Measurements from ENCODE around the gene CDH4.

Gene CDH4

GRCh38 chr20:61502433-61502832 lies 250.4 kb downstream of the CDH4 start:
- no peak for DNase-seq

DNA sequence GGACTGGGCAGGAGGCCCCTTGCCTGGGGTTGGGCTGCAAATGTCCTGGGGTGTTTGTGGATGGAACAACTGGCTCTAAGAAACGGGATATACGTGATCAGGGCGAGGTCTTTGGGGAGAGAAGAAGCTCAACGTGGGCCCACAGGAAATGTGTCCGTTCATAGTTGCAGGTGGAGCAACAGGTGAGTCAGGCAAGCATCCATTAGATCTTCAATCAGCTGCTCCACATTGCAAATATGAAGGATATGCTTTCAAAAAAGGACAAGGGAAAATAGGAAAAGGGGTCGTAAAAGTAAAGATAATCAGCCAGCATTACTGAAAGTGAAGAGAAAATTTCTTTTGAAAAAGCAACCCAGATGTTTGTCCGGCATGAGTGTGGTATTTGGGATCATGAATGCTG lies 251.0 kb downstream of the CDH4 start:
- DNase-seq, result no peak

GRCh38 chr20:61505508-61505907 lies 253.4 kb downstream of the CDH4 start:
- DNase-seq, result no peak

DNA sequence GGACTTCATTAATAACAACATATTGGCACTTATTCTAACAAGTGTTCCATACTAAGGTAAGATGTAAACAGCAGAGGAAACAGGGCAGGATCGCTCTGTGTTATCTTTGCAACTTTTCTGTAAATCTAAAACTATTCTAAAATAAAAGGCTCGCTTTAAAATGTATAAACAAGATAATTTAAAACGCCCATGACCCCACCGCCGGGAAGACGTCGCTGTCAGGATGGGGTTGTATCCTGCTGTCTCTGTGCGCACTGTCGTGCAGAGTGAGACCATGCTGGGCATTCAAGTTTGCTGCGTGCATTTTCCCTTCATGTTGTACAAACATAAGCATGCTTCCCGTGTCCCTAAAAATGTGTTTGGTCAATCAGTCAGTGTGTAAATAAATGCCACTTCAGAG lies 255.7 kb downstream of the CDH4 start:
- DNase-seq, result no peak

DNA sequence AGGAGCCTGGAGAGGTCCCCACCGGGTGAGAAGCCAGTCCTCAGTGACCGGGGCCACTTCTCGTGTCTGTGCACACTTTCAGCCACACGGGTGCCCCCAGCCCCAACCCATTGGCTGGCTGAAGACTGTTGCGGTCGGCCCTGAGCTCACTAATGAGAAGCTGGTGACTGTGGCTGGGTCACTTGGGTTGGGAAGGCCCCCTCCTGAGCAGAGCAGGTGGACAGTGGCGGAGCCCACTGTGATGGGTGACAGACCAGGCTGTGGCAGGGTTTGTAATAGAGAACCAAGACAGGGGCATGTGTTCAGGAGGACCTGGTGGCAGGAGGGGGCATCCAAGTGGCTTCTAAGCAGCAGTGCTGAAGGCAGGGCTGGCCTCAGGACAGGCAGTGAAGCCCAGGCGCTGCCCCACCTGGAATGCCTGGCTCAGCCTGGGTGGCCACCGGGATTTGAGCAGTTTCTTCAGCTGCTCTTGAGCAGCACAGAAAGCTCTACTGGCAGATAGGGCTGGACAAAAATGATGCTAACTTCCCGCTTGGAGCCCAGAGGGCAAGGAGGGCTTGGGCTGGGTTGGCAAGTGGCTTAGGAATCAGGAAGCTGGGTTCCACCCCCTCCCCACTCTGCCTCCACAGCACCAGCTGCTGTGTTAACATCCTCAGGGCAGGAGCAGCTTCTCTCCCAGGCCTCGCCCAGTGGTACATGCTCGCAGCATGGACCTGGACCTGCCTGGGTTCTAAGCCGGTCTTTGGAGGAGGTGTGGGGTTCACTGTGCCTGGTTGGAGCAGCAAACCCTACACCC lies 256.4 kb downstream of the CDH4 start:
- no peak for DNase-seq

GRCh38 chr20:61510778-61511330 lies 258.8 kb downstream of the CDH4 start:
- peak; percentile 5 for DNase-seq

DNA sequence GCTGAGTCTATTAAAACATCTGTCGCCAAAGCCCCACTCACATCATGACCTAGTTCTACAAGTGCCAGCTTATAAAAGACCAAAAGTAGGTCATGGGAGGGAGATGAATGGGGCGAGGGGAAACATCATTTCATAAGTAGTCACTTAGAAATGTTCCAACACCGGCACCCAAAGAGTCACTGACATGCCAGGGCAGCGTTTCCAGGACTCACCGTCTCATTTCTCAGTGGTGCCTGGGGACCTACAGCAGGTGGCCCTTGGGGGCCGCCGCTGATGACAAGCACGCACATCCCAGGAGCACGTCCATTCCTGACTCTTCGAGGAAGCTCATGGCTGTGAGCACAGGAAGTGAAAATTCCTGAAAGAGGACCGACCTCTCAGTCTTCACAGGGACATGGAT lies 260.4 kb downstream of the CDH4 start:
- DNase-seq, result no peak

DNA sequence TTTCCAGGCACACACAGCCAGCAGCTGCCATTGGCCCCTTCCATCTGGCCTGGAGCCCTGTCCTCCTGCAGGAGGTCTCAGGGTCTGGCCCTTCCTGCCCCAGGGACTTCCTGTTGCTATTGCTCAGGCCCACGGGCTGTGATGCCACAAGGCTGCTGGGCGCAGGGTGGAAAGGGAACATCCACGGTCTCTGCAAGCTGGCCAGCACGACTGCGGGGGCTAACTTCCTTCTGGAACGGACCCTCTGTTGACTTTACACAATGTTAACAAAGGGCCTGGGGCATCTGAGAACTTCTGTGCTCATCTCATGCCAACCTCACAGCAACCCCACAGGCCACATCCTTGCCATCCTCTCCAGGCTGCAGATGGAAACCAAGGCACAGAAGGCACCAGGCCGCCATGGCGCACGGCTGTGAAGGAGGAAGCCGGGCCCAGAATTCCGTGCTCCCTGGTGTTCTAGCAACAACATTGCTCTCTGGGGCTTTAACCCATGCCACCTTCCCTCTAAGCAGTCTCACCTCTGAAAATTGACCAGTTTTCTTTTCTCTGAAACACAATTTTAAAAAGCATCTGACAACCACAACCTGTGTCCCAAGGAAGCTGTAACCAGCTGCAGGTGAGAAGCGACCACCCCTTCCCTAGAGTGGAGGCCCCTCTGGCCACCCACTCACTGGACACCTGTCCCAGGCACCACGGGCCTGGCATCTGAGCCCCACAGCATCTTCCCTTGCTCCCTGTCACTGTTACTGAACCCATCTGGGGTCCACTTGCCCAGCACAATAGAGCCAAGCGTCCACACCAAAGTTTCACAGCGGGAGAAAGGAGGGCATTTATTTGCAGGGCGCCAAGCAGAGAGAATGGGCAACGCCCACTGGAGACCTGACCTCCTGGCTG lies 261.3 kb downstream of the CDH4 start:
- no peak for DNase-seq

GRCh38 chr20:61514018-61514365 lies 261.9 kb downstream of the CDH4 start:
- no peak for DNase-seq

DNA sequence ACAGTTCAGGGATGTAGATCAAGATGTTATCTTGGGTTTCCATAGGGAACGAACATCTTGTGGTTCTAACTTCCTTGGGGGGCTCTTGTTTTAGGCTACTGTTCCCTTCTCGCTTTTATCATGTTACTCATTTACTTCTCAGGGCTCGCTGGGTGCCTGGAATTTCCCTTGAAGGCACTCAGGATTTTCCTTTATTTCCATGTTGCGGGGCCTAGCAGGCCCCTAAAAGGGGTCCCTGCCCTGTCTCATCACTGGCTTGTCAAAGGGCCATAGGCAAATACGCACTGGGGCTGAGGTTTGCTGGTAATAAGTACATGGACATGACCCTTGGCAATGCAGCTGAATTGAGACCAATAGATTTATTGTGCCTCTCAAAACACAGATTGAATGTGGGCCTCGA lies 262.3 kb downstream of the CDH4 start:
- DNase-seq, result no peak

- no peak for DNase-seq
These were observed 262.9 kb downstream of the CDH4 start for GRCh38 chr20:61514805-61515505.

GRCh38 chr20:61515922-61516321 lies 263.9 kb downstream of the CDH4 start:
- no peak for DNase-seq

DNA sequence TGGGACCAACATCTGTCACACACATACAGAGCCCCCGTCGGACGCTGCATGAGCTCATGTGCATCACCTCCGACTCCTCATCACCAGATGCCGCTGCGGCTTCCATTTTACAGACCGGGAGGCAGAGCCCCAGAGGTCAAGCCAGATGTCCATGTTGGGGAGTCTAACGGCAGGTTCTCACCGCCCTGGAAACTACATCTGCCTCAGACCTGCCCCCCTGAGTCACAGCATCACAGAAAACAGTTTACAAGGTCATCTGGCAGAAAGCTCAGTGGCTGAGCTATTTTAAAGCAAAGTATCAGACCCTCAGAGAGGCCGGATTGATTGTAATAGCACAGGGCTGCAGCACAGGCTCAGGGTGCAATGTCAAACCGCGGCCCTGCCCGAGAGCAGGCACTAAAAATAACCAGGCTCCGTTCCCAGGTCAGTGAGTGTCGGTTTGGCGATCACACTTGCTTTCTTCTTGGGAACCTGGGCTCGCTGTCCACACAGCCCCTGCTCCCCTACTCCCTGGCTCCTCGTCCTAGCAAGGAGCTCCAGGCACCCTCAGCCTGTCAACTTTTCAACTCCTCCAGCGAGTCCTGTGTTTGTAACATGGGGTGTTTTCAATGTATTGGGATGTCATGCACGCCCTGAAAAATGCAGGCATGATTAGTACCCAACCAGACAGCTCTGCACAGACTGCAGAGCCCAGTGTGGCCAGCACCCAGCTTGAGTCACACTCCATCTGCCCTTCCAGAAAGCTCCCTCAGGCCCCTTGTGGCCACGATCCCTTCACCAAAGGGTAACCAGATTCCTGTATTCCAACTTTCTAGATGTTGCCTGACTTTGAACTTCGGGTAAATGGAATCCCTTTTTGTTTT lies 264.5 kb downstream of the CDH4 start:
- no peak for DNase-seq

GRCh38 chr20:61517419-61517818 lies 265.4 kb downstream of the CDH4 start:
- no peak for DNase-seq

- DNase-seq, result no peak
These were observed 266.4 kb downstream of the CDH4 start for GRCh38 chr20:61518424-61518951.

DNA sequence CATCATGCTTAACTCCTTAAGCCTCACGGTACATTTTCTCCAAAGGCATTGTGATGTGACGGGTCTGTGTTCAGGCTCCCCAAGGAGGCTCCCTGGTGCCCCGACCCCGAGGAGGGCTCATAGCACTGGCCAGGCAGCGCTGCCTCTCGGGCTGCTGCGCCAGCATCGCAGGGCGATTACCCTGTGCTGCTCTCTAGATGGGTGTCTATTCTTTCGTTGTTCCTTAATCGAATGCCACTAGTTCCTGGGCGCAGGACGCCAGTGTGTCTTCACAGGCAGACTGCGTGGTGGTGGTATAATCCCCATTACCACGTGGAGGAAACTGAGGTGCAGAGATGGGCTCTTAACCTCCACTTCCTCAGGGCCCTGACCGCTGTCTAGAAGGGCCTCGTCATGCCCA lies 267.4 kb downstream of the CDH4 start:
- DNase-seq, result no peak

DNA sequence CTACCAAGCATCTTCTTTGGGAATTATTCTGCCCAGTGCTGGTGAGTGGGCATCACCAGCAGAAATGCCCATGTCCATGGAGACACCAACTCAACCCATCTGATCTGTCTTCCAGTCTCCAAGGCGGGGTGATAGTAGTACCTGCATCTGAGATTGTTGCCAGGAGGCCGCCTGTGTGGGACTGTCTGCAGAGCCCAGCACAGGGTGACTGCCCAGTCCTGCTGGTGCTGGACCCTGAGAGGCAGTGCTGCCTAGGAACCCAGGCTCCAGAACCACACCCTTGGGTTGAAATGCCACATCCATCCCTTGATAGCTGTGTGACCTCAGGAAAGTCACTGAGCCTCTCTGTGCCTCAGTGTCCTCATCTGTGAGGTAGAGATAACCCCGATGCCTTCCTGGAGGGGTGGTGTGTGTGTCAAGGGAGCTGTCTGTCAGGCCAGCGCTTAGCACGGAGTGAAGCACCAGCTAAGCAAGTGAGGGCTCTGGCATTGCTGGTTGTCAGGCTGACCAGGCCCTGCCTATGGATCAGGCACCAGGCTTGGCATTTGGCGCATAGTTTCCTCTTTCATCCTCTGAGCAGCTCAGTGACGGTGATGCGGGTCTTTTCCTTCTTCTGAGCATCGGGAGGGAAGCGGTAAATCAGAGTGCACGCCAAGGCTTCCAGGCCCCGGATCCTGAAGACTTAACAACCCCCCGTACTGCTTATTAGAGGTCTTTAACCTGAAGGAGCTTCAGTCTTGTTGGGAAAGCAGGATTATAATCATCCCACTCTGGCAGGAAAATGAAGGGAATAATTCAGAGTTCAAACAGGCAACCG lies 268.2 kb downstream of the CDH4 start:
- DNase-seq, result no peak

GRCh38 chr20:61520893-61521460 lies 268.9 kb downstream of the CDH4 start:
- DNase-seq, result no peak

GRCh38 chr20:61521687-61522420 lies 269.8 kb downstream of the CDH4 start:
- no peak for DNase-seq

DNA sequence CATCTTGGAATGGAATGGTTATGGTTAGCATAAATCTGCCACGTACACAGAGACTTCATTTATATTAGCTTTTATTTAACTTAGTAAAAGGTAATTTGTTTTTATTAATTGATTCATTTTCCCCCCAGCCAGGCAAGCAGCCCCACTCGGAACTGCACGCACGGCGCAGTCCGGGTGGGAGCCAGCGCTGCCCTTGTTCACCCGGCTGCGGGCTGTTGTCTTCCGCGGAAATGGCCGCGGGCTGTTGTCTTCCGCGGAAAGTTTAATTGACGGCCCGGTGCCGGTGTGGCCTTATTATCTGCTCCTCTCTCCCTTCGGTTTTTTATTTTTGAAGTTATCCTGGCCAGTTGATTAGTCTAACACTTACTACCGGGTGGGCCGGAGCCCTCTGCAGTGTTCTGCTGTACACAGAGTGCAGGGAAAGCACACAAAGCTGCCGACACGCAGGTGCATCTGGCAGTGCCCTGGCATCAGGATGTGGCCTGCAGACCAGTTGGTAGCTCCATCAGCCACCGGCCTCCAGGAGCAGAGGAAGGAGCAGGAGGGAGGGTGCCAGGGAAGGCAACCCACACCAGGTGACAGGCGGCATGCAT lies 270.5 kb downstream of the CDH4 start:
- no peak for DNase-seq
